Measurements from ENCODE around the gene KRTAP15-1. TPM values are rescaled to one million over a fixed set of nuclear protein-coding genes. Genes with fewer than 3 reads are reported as not detected.

Gene KRTAP15-1
- total RNA-seq, 1 experiment from 2014 or later, result not detected

DNA sequence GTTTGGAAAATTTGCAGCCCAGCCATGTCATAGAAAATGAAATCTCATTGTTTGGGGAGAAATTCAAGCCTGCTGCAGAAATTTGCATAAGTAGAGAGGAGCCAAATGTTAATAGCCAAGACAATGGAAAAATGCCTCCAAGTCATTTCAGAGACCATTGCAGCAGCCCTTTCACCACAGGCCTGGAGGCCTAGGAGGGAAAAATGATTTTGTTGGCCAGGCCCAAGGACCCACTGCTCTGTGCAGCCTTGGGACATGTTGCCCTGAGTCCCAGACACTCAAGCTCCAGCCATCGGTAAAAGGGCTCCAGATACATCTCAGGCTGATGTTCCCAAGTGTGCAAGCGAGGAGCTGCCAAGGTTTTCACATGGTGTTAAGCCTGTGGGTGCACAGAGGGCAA is 46.1 kb downstream of the KRTAP15-1 start:
- ATAC-seq (no peak), DNase-seq (no peak)
- Histone ChIP-seq H3K9me2 (replicated peaks; ENCODE audit: low read length) (no peaks in the 10 kb centered on the region), H3K27ac (ENCODE audit: low read length) (no peak overlapping the region), H2AFZ (ENCODE audit: low read length) (no peak overlapping the region), H3K79me2 (ENCODE audit: low read length) (no peaks in the 10 kb centered on the region), H3K27me3 (ENCODE audit: low read length) (no peaks in the 10 kb centered on the region), H3K36me3 (ENCODE audit: low read depth, low read length) (no peaks in the 10 kb centered on the region), H4K20me1 (ENCODE audit: low read length) (no peaks in the 10 kb centered on the region), H3K4me1 (ENCODE audit: insufficient read depth, low read length) (no peaks in the 10 kb centered on the region), H3K9ac (ENCODE audit: low read length) (no peak overlapping the region), H3K4me2 (ENCODE audit: low read length) (no peak overlapping the region), H3K9me3 (ENCODE audit: low read length) (no peaks in the 10 kb centered on the region), H3F3A (ENCODE audit: low read length, unreplicated experiment) (no peaks in the 10 kb centered on the region), H3K4me3 (ENCODE audit: low read length) (no peak overlapping the region)
- intact Hi-C loops (cut with micrococcal nuclease), result no loop called here
- CTCF ChIA-PET, result no interaction called here
- no peak for TF ChIP-seq EZH2phosphoT487 (IDR thresholded peaks at IDR 0.05; ENCODE audit: borderline replicate concordance, low read length)
- TF ChIP-seq, protein P1, sequence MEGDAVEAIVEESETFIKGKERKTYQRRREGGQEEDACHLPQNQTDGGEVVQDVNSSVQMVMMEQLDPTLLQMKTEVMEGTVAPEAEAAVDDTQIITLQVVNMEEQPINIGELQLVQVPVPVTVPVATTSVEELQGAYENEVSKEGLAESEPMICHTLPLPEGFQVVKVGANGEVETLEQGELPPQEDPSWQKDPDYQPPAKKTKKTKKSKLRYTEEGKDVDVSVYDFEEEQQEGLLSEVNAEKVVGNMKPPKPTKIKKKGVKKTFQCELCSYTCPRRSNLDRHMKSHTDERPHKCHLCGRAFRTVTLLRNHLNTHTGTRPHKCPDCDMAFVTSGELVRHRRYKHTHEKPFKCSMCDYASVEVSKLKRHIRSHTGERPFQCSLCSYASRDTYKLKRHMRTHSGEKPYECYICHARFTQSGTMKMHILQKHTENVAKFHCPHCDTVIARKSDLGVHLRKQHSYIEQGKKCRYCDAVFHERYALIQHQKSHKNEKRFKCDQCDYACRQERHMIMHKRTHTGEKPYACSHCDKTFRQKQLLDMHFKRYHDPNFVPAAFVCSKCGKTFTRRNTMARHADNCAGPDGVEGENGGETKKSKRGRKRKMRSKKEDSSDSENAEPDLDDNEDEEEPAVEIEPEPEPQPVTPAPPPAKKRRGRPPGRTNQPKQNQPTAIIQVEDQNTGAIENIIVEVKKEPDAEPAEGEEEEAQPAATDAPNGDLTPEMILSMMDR (conservative IDR thresholded peaks at IDR 0.05; ENCODE audit: low read depth, low read length), result no peak
- TF ChIP-seq EZH2 (IDR thresholded peaks at IDR 0.05; ENCODE audit: low read length, unreplicated experiment), result no peak
- POLR2A ChIA-PET (ENCODE audit: unreplicated experiment), result no interaction called here
- no TSS peak for BruUV-seq (replicated peaks)

DNA sequence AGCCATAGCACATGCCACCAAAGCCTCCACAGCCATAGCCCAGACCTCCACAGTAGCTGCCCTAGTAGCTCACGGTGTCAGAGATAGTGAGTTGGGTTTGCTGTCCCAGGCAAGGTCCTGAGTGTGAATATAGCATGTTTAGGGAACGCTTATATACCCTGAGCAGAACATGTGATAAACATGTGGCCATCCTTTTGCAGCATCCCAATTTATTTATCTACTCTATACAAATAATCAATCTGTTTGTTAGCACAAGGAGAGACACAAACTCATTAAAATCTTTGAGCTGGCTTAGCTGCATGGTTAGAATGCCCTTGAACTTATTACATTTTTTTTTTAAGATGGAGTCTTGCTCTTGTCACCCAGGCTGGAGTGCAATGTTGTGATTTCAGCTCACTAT is 47.3 kb downstream of the KRTAP15-1 start, which contains the start of gene KRTAP19-2:
Gene KRTAP19-2 (minus strand): TSS at position 101 of the 400 bp plus-strand sequence. CDS start 88 bp downstream, at position 13.
- no peaks in the 10 kb centered on the region for H3F3A ChIP-seq (ENCODE audit: low read length, unreplicated experiment)
- no peaks in the 10 kb centered on the region for H3K4me1 ChIP-seq (ENCODE audit: insufficient read depth, low read length)
- H3K9me3 ChIP-seq (ENCODE audit: low read length), result no peaks in the 10 kb centered on the region
- intact Hi-C loops (cut with micrococcal nuclease), result no loop called here
- ATAC-seq (no peak), DNase-seq (no peak)
- POLR2A ChIA-PET (ENCODE audit: unreplicated experiment), result no interaction called here
- H4K20me1 ChIP-seq (ENCODE audit: low read length), result no peaks in the 10 kb centered on the region
- no peaks in the 10 kb centered on the region for H3K27me3 ChIP-seq (ENCODE audit: low read length)
- no peaks in the 10 kb centered on the region for H3K79me2 ChIP-seq (ENCODE audit: low read length)
- BruUV-seq (replicated peaks), result no TSS peak
- CTCF ChIA-PET, result no interaction called here
- TF ChIP-seq, protein P1 (conservative IDR thresholded peaks at IDR 0.05; ENCODE audit: low read depth, low read length), result no peak
- TF ChIP-seq EZH2 (IDR thresholded peaks at IDR 0.05; ENCODE audit: low read length, unreplicated experiment), result no peak
- no peak for TF ChIP-seq EZH2phosphoT487 (IDR thresholded peaks at IDR 0.05; ENCODE audit: borderline replicate concordance, low read length)
- H3K36me3 ChIP-seq (ENCODE audit: low read depth, low read length), result no peaks in the 10 kb centered on the region
- H3K27ac ChIP-seq (ENCODE audit: low read length), result no peak within 1 kb of the TSS
- no peak within 1 kb of the TSS for H3K9ac ChIP-seq (ENCODE audit: low read length)
- H2AFZ ChIP-seq (ENCODE audit: low read length), result no peak within 1 kb of the TSS
- no peak within 1 kb of the TSS for H3K4me2 ChIP-seq (ENCODE audit: low read length)
- H3K9me2 ChIP-seq (replicated peaks; ENCODE audit: low read length), result no peaks in the 10 kb centered on the region
- no peak within 1 kb of the TSS for H3K4me3 ChIP-seq (ENCODE audit: low read length)

Other genes starting within 250 kb of the KRTAP15-1 start
- gene CLDN8, start 224.2 kb upstream of the KRTAP15-1 start, total RNA-seq (2014; rRNA removed), result 0.46 and 1.5 TPM in 2 replicates
- gene KRTAP24-1, start 157.3 kb upstream of the KRTAP15-1 start, total RNA-seq (2014; rRNA removed), result not detected in 2 replicates
- not detected in 2 replicates for gene KRTAP25-1, start 150.8 kb upstream of the KRTAP15-1 start, total RNA-seq (2014; rRNA removed)
- not detected in 2 replicates for gene KRTAP26-1, start 120.0 kb upstream of the KRTAP15-1 start, total RNA-seq (2014; rRNA removed)
- not detected in 2 replicates for gene KRTAP27-1, start 102.6 kb upstream of the KRTAP15-1 start, total RNA-seq (2014; rRNA removed)
- gene KRTAP23-1, start 91.7 kb upstream of the KRTAP15-1 start, total RNA-seq (2014; rRNA removed), result not detected in 2 replicates
- not detected in 2 replicates for gene KRTAP13-2, start 68.0 kb upstream of the KRTAP15-1 start, total RNA-seq (2014; rRNA removed)
- not detected in 2 replicates for gene KRTAP13-1, start 44.2 kb upstream of the KRTAP15-1 start, total RNA-seq (2014; rRNA removed)
- not detected in 2 replicates for gene KRTAP13-3, start 14.3 kb upstream of the KRTAP15-1 start, total RNA-seq (2014; rRNA removed)
- not detected in 2 replicates for gene KRTAP13-4, start 10.1 kb upstream of the KRTAP15-1 start, total RNA-seq (2014; rRNA removed)
- not detected in 2 replicates for gene KRTAP19-1, start 40.1 kb downstream of the KRTAP15-1 start, total RNA-seq (2014; rRNA removed)
- gene KRTAP19-2, start 47.2 kb downstream of the KRTAP15-1 start, total RNA-seq (2014; rRNA removed), result not detected in 2 replicates
- not detected in 2 replicates for gene KRTAP19-3, start 51.7 kb downstream of the KRTAP15-1 start, total RNA-seq (2014; rRNA removed)
- gene KRTAP19-4, start 56.9 kb downstream of the KRTAP15-1 start, total RNA-seq (2014; rRNA removed), result not detected in 2 replicates
- not detected in 2 replicates for gene KRTAP19-5, start 61.9 kb downstream of the KRTAP15-1 start, total RNA-seq (2014; rRNA removed)
- gene KRTAP19-6, start 101.6 kb downstream of the KRTAP15-1 start, total RNA-seq (2014; rRNA removed), result not detected in 2 replicates
- not detected in 2 replicates for gene KRTAP19-7, start 121.0 kb downstream of the KRTAP15-1 start, total RNA-seq (2014; rRNA removed)
- not detected in 2 replicates for gene KRTAP22-2, start 150.1 kb downstream of the KRTAP15-1 start, total RNA-seq (2014; rRNA removed)
- not detected in 2 replicates for gene KRTAP6-3, start 152.2 kb downstream of the KRTAP15-1 start, total RNA-seq (2014; rRNA removed)
- gene KRTAP6-2, start 158.6 kb downstream of the KRTAP15-1 start, total RNA-seq (2014; rRNA removed), result not detected in 2 replicates
- not detected in 2 replicates for gene KRTAP22-1, start 160.8 kb downstream of the KRTAP15-1 start, total RNA-seq (2014; rRNA removed)
- not detected in 2 replicates for gene KRTAP6-1, start 173.7 kb downstream of the KRTAP15-1 start, total RNA-seq (2014; rRNA removed)
- not detected in 2 replicates for gene KRTAP20-1, start 176.2 kb downstream of the KRTAP15-1 start, total RNA-seq (2014; rRNA removed)
- gene KRTAP20-4, start 180.4 kb downstream of the KRTAP15-1 start, total RNA-seq (2014; rRNA removed), result not detected in 2 replicates
- 0.51 TPM in 1 of 2 replicates, not detected in the other for gene KRTAP20-2, start 194.9 kb downstream of the KRTAP15-1 start, total RNA-seq (2014; rRNA removed)
- not detected in 2 replicates for gene KRTAP20-3, start 202.6 kb downstream of the KRTAP15-1 start, total RNA-seq (2014; rRNA removed)